ENCODE measurements around the gene PARP8. TPM values are rescaled to one million over a fixed set of nuclear protein-coding genes. Genes with fewer than 3 reads are reported as not detected.

PARP8 gene
- total RNA-seq, 2 donors from 2014 or later: 5.4 to 6.7 TPM

- Histone ChIP-seq H3K27ac (no peak overlapping the region), H3K27me3 (no peaks in the 10 kb centered on the region), H3K4me1 (no peaks in the 10 kb centered on the region), H3K36me3 (no peaks in the 10 kb centered on the region), H3K9me3 (no peaks in the 10 kb centered on the region), H3K4me3 (no peak overlapping the region), H3K9ac (ENCODE audit: low read depth in 2 of 2, low read length in 2 of 2) (no peak overlapping the region)
- intact Hi-C loops (cut with DNase I): no loop called here
- no peak for DNase-seq
- TF ChIP-seq CTCF (IDR thresholded peaks at IDR 0.05): no peak
These were observed 190.1 kb downstream of the PARP8 start for GRCh38 chr5:50856401-50857119.

- DNase-seq: no peak
- Histone ChIP-seq H3K36me3 (no peaks in the 10 kb centered on the region), H3K4me3 (no peak overlapping the region), H3K27me3 (no peaks in the 10 kb centered on the region), H3K27ac (no peak overlapping the region), H3K9me3 (no peaks in the 10 kb centered on the region), H3K9ac (ENCODE audit: low read depth in 2 of 2, low read length in 2 of 2) (no peak overlapping the region), H3K4me1 (no peaks in the 10 kb centered on the region)
- no peak for TF ChIP-seq CTCF (IDR thresholded peaks at IDR 0.05)
- intact Hi-C loops (cut with DNase I): no loop called here
These were observed 197.2 kb downstream of the PARP8 start for GRCh38 chr5:50863534-50864170.

- DNase-seq: no peak
- Histone ChIP-seq H3K27ac (no peak overlapping the region), H3K9ac (ENCODE audit: low read depth in 2 of 2, low read length in 2 of 2) (no peak overlapping the region), H3K36me3 (no peaks in the 10 kb centered on the region), H3K9me3 (no peaks in the 10 kb centered on the region), H3K27me3 (no peaks in the 10 kb centered on the region), H3K4me3 (no peak overlapping the region), H3K4me1 (no peaks in the 10 kb centered on the region)
- no peak for TF ChIP-seq CTCF (IDR thresholded peaks at IDR 0.05)
- intact Hi-C loops (cut with DNase I): no loop called here
These were observed 198.0 kb downstream of the PARP8 start for GRCh38 chr5:50864466-50864865.

- DNase-seq: no peak
- Histone ChIP-seq H3K9ac (ENCODE audit: low read depth in 2 of 2, low read length in 2 of 2) (no peak overlapping the region), H3K36me3 (no peaks in the 10 kb centered on the region), H3K27ac (no peak overlapping the region), H3K27me3 (no peaks in the 10 kb centered on the region), H3K4me1 (no peaks in the 10 kb centered on the region), H3K9me3 (no peaks in the 10 kb centered on the region), H3K4me3 (no peak overlapping the region)
- intact Hi-C loops (cut with DNase I): no loop called here
- TF ChIP-seq CTCF (IDR thresholded peaks at IDR 0.05): no peak
These were observed 200.0 kb downstream of the PARP8 start for GRCh38 chr5:50866415-50866814.

GRCh38 chr5:50867140-50867539, 200.7 kb downstream of the PARP8 start:
- intact Hi-C loops (cut with DNase I): no loop called here
- no peak for DNase-seq
- no peak for TF ChIP-seq CTCF (IDR thresholded peaks at IDR 0.05)
- Histone ChIP-seq H3K4me3 (no peak overlapping the region), H3K27ac (no peak overlapping the region), H3K4me1 (no peaks in the 10 kb centered on the region), H3K9me3 (no peaks in the 10 kb centered on the region), H3K27me3 (no peaks in the 10 kb centered on the region), H3K9ac (ENCODE audit: low read depth in 2 of 2, low read length in 2 of 2) (no peak overlapping the region), H3K36me3 (no peaks in the 10 kb centered on the region)

All from colonic mucosa (tissue), 4 donors.